ENCODE results near the gene SMIM36. TPM values are rescaled to one million over a fixed set of nuclear protein-coding genes. Genes with fewer than 3 reads are reported as not detected.
A peak's percentile ranks its signal among the peaks of the same experiment; 100 is the strongest.
"Not testable (repeated sequence)": the region's sequence is repeated elsewhere in the genome, so short reads cannot be mapped to it uniquely, and the experiment has no call there.

SMIM36 gene
- total RNA-seq, 4 donors from 2014 or later = not detected

- TF ChIP-seq POLR2A (IDR thresholded peaks at IDR 0.05) (no peak), CTCF (IDR thresholded peaks at IDR 0.05 in 4 of 5, conservative IDR thresholded peaks at IDR 0.05 in 1 of 5) (no peak)
- ATAC-seq (no peak), DNase-seq (no peak)
- Histone ChIP-seq H3K36me3 (peaks cover 0 to 44% of the 10 kb centered on the region in 2 donors), H3K27ac (no peak overlapping the region), H3K27me3 (no peaks in the 10 kb centered on the region), H3K4me3 (no peak overlapping the region), H3K9me3 (no peaks in the 10 kb centered on the region), H3K4me1 (peaks cover 0 to 4% of the 10 kb centered on the region in 2 donors)
- in situ Hi-C loops (cut with MboI; ENCODE audit: low sequenced_read_pairs in 4 of 4) = no loop called here
- intact Hi-C loops (cut with DNase I; ENCODE audit: low total_unique reads) = no loop called here
Observed at GRCh38 chr17:55407641-55408566, 103.3 kb downstream of the SMIM36 start.

DNA sequence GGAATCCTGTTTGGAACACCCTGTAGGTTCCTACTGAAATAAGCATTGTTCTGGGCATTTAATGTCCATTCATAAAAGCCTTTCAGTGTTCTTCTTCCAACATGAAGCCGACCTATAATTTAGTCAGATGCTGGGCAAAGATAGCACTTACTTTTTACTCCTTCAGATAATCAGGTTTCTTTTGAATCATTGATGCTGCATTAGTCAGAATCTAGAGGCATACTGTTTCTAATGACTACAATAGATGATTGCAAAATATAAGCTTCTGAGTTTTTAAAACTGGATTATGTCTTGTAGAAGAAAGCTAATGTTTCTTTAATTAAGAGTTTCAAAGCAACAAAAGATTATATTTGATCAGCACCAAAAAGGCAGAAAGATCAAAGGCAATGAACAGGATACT is 105.7 kb downstream of the SMIM36 start:
- DNase-seq = no peak
- H3K9me3 ChIP-seq = no peaks in the 10 kb centered on the region
- no peaks in the 10 kb centered on the region for H3K27me3 ChIP-seq
- in situ Hi-C loops (cut with MboI; ENCODE audit: low sequenced_read_pairs in 4 of 4) = no loop called here
- no peak for ATAC-seq
- H3K4me1 ChIP-seq = peaks cover 0 to 4% of the 10 kb centered on the region in 2 donors
- H3K36me3 ChIP-seq = peaks cover 0 to 39% of the 10 kb centered on the region in 2 donors
- intact Hi-C loops (cut with DNase I; ENCODE audit: low total_unique reads) = no loop called here
- H3K4me3 ChIP-seq = no peak overlapping the region
- TF ChIP-seq CTCF (IDR thresholded peaks at IDR 0.05 in 4 of 5, conservative IDR thresholded peaks at IDR 0.05 in 1 of 5) (no peak), POLR2A (IDR thresholded peaks at IDR 0.05) (no peak)
- H3K27ac ChIP-seq = no peak overlapping the region

- H3K36me3 ChIP-seq = peaks cover 0 to 27% of the 10 kb centered on the region in 2 donors
- H3K27ac ChIP-seq = peak overlapping the region in 1 of 4 donors; percentile 58
- ATAC-seq (peak in 1 of 2 donors; percentile 91), DNase-seq (peak in 1 of 2 donors; percentile 27)
- H3K27me3 ChIP-seq; H3K4me3 ChIP-seq; intact Hi-C loops (cut with DNase I; ENCODE audit: low total_unique reads); in situ Hi-C loops (cut with MboI; ENCODE audit: low sequenced_read_pairs in 4 of 4); H3K9me3 ChIP-seq; H3K4me1 ChIP-seq: not testable (repeated sequence)
Observed at GRCh38 chr17:55404197-55404596, 107.1 kb downstream of the SMIM36 start.

DNA sequence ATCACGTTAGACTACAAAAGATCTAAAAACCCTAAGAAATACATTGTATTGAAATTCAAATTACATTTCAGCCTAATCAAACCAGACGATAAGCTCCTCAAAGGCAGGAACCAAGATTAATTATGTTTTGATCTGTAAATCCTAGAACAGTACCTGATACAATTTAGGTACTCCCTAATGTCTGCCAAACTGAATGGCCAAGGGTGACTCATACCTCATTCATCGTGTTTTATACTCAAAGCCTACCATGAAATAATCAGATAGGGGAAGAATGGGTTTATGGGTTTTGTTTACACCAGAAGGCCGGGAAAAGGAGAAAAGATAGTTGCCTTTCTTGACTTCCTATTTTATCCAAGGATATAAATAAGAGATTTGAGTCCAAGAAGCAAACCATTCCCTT is 108.9 kb downstream of the SMIM36 start:
- H3K4me1 ChIP-seq = peaks cover 0 to 4% of the 10 kb centered on the region in 2 donors
- no peaks in the 10 kb centered on the region for H3K27me3 ChIP-seq
- ATAC-seq (no peak), DNase-seq (no peak)
- H3K4me3 ChIP-seq = no peak overlapping the region
- H3K9me3 ChIP-seq = no peaks in the 10 kb centered on the region
- in situ Hi-C loops (cut with MboI; ENCODE audit: low sequenced_read_pairs in 4 of 4) (no loop called here), intact Hi-C loops (cut with DNase I; ENCODE audit: low total_unique reads) (no loop called here)
- TF ChIP-seq CTCF (IDR thresholded peaks at IDR 0.05 in 4 of 5, conservative IDR thresholded peaks at IDR 0.05 in 1 of 5) = no peak
- no peak for TF ChIP-seq POLR2A (IDR thresholded peaks at IDR 0.05)
- peaks cover 0 to 13% of the 10 kb centered on the region in 2 donors for H3K36me3 ChIP-seq
- no peak overlapping the region for H3K27ac ChIP-seq

Other genes with a start within 250 kb of the SMIM36 start
- gene HLF, start 246.5 kb downstream of the SMIM36 start, total RNA-seq = 10 to 100 TPM in 2 of 4 donors, 1 to 10 TPM in 2; 7.7 to 14.8 (median 10.4) TPM
- 10 to 100 TPM in 2 of 4 donors, 1 to 10 TPM in 2; 4.6 to 25.7 (median 11.3) TPM for gene MMD, start 89.6 kb downstream of the SMIM36 start, total RNA-seq
- 10 to 100 TPM in 2 of 4 donors, 1 to 10 TPM in 1, under 1 TPM in 1; 0.39 to 87.9 (median 6.1) TPM for gene TMEM100, start 211.4 kb upstream of the SMIM36 start, total RNA-seq
- 10 to 100 TPM; 10.1 to 41.7 (median 13.3) TPM for gene PCTP, start 239.6 kb upstream of the SMIM36 start, total RNA-seq